Lung (tissue), 12 donors: ENCODE data around the gene ADAMTS13. TPM values are rescaled to one million over a fixed set of nuclear protein-coding genes. Genes with fewer than 3 reads are reported as not detected.

Experiments used
- ATAC-seq: fragments of 200-7000 bp; cut with Tn5 transposase; one replicate; pipeline ENCODE4 v1.9.1; 2020; ENCODE audit warnings: moderate number of reproducible peaks; ENCODE audit not compliant: insufficient read depth, low FRiP score
- DNase-seq, 3 donors: peaks; one replicate each; pipeline ENCODE4 v3.0.0-alpha.2; 2013 to 2017
- H3K27ac ChIP-seq, 2 donors: one replicate each; pipeline ENCODE4 v1.5.1; 2013; ENCODE audit warnings: mild to moderate bottlenecking in 2 of 2, moderate library complexity in 2 of 2, control low read depth in 1 of 2, inconsistent platforms in 1 of 2, low read depth in 1 of 2, low read length in 1 of 2
- H3K27me3 ChIP-seq, 3 donors: one replicate each; pipeline ENCODE4 v1.5.1; 2013; ENCODE audit warnings: low read length in 2 of 3; ENCODE audit not compliant: control insufficient read depth in 3 of 3, insufficient read depth in 3 of 3
- H3K36me3 ChIP-seq, 4 donors: one replicate each; pipeline ENCODE4 v1.5.1; 2013; ENCODE audit warnings: low read length in 4 of 4, mild to moderate bottlenecking in 1 of 4, moderate library complexity in 1 of 4; ENCODE audit not compliant: control insufficient read depth in 4 of 4, insufficient read depth in 4 of 4
- H3K4me1 ChIP-seq, 5 donors: one replicate each; pipeline ENCODE4 v1.5.1; 2013; ENCODE audit warnings: low read length in 5 of 5, mild to moderate bottlenecking in 2 of 5, moderate library complexity in 1 of 5; ENCODE audit not compliant: control insufficient read depth in 5 of 5, insufficient read depth in 5 of 5
- H3K4me3 ChIP-seq: one replicate; pipeline ENCODE4 v1.5.1; 2013; ENCODE audit warnings: mild to moderate bottlenecking, control low read depth, moderate library complexity
- H3K9ac ChIP-seq, 2 donors: one replicate each; pipeline ENCODE4 v1.5.1; 2013; ENCODE audit warnings: low read length in 2 of 2, control low read depth in 1 of 2; ENCODE audit not compliant: insufficient read depth in 1 of 2
- H3K9me3 ChIP-seq, 4 donors: one replicate each; pipeline ENCODE4 v1.5.1; 2013; ENCODE audit warnings: low read length in 3 of 4, mild to moderate bottlenecking in 1 of 4, moderate library complexity in 1 of 4; ENCODE audit not compliant: control insufficient read depth in 4 of 4, insufficient read depth in 3 of 4
- CTCF ChIP-seq: IDR thresholded peaks from 2 replicates; pipeline ENCODE4 v1.5.1; 2012; ENCODE audit warnings: mild to moderate bottlenecking; ENCODE audit errors: control extremely low read depth, extremely low read depth
- WGBS, 2 donors: extraction: QIAGEN DNeasy Blood & Tissue Kit; methylation state at CpG; one replicate each; pipeline ENCODE4 v1.1.7; 2013; 5-methylcytosine and 5-hydroxymethylcytosine counted together
- polyA plus RNA-seq, 2 donors: library from polyadenylated mRNA; stranded (reverse); fragments of 200-250 nt; gene quantifications; one replicate each; pipeline ENCODE4 v1.2.1, GENCODE V29; 2013
- total RNA-seq, 2 donors: library from RNA; depleted of rRNA in 1 of 2; stranded (reverse); fragments of >200 nt in 1 of 2; gene quantifications; one replicate each; pipeline ENCODE4 v1.2.1, GENCODE V29; 2014 to 2021
- donor health status: control.
- donor health status: control.
- donor health status: Bipolar disorder and iron deficiency.
- donor health status: healthy.
- donor health status: DM: yes; HTN: yes; CAD: no.

Gene ADAMTS13
- total and polyA plus RNA-seq, 4 donors: 1.0 to 4.1 (median 2.9) TPM

GRCh38 chr9:133477461-133477860 lies 55.3 kb downstream of the ADAMTS13 start:
- no peaks in the 10 kb centered on the region for H3K9me3 ChIP-seq
- no peak for DNase-seq
- peaks cover 0 to 9% (median 0%) of the 10 kb centered on the region in 4 donors for H3K36me3 ChIP-seq
- H3K27me3 ChIP-seq: peaks cover 0 to 5% (median 0%) of the 10 kb centered on the region in 3 donors
- H3K9ac ChIP-seq: no peak overlapping the region
- TF ChIP-seq CTCF: no peak
- peaks cover 0 to 12% (median 0%) of the 10 kb centered on the region in 5 donors for H3K4me1 ChIP-seq
- no peak overlapping the region for H3K4me3 ChIP-seq
- no peak for ATAC-seq
- 90 to 95% methylated on average over 4 of the region's 4 CpGs for WGBS, 2 donors
- H3K27ac ChIP-seq: no peak overlapping the region

- Histone ChIP-seq H3K36me3 (peaks cover 0 to 4% (median 0%) of the 10 kb centered on the region in 4 donors), H3K9me3 (no peaks in the 10 kb centered on the region), H3K4me1 (peaks cover 0 to 12% (median 0%) of the 10 kb centered on the region in 5 donors), H3K27me3 (peaks cover 0 to 5% (median 0%) of the 10 kb centered on the region in 3 donors), H3K4me3 (peak overlapping the region; percentile 49), H3K9ac (no peak overlapping the region), H3K27ac (peak overlapping the region; percentile 32 to 71)
- no peak for TF ChIP-seq CTCF
- WGBS, 2 donors: 36 to 38% methylated on average over 16 to 17 of the region's 17 CpGs
- DNase-seq: no peak
- ATAC-seq: no peak
These were observed 56.1 kb downstream of the ADAMTS13 start for GRCh38 chr9:133477992-133478850.

GRCh38 chr9:133478851-133479711 lies 56.9 kb downstream of the ADAMTS13 start, which contains the start of gene SLC2A6:
SLC2A6 (minus strand) TSS chr9:133479099; CDS start chr9:133479059, 40 bp downstream.
- ATAC-seq: peak; percentile 94
- 0% methylated on average over 81 to 84 of the region's 84 CpGs for WGBS, 2 donors

More at GRCh38 chr9:133478851-133479711, 56.9 kb downstream of the ADAMTS13 start, which contains the start of gene SLC2A6:
- Histone ChIP-seq H3K27ac (peak within 1 kb of the TSS; percentile 37 to 71), H3K27me3 (peaks cover 0 to 5% (median 0%) of the 10 kb centered on the region in 3 donors), H3K36me3 (peaks cover 0 to 2% (median 0%) of the 10 kb centered on the region in 4 donors), H3K9ac (no peak within 1 kb of the TSS), H3K4me3 (peak within 1 kb of the TSS; percentile 49), H3K4me1 (peaks cover 0 to 12% (median 0%) of the 10 kb centered on the region in 5 donors), H3K9me3 (no peaks in the 10 kb centered on the region)
- peak; percentile 79 to 86 (median 83) for DNase-seq
- no peak for TF ChIP-seq CTCF
